Kidney tubule cell (primary cell): ENCODE measurements around the gene DPH5.
"Not testable (repeated sequence)": the region's sequence is repeated elsewhere in the genome, so short reads cannot be mapped to it uniquely, and the experiment has no call there.

ENCODE experiments used
- DNase-seq: peaks from one replicate; pipeline ENCODE4 v3.0.0-alpha.2; 2018; ENCODE audit warnings: low spot score

Gene DPH5

GRCh38 chr1:101025657-101026429 is at the start of gene DPH5:
Gene DPH5 (minus strand): TSS chr1:101025784. CDS start chr1:101025443, 341 bp downstream.
- DNase-seq: peak; percentile 90

GRCh38 chr1:101073836-101074235 is 48.3 kb upstream of the DPH5 start:
- DNase-seq: no peak

- DNase-seq: no peak
These were observed 45.9 kb upstream of the DPH5 start for GRCh38 chr1:101071470-101071891.

GRCh38 chr1:101069158-101069557 is 43.6 kb upstream of the DPH5 start:
- DNase-seq: no peak

GRCh38 chr1:101066937-101067335 is 41.4 kb upstream of the DPH5 start:
- DNase-seq: not testable (repeated sequence)

- DNase-seq: no peak
These were observed 40.8 kb upstream of the DPH5 start for GRCh38 chr1:101066260-101066936.

GRCh38 chr1:101065575-101065974 is 40.0 kb upstream of the DPH5 start:
- no peak for DNase-seq

GRCh38 chr1:101064697-101065096 is 39.1 kb upstream of the DPH5 start:
- no peak for DNase-seq

GRCh38 chr1:101060992-101061391 is 35.4 kb upstream of the DPH5 start:
- DNase-seq: peak; percentile 82

GRCh38 chr1:101059945-101060542 is 34.5 kb upstream of the DPH5 start:
- DNase-seq: no peak

GRCh38 chr1:101055623-101056022 is 30.0 kb upstream of the DPH5 start:
- no peak for DNase-seq

GRCh38 chr1:101051688-101052638 is 26.4 kb upstream of the DPH5 start:
- no peak for DNase-seq

GRCh38 chr1:101050869-101051268 is 25.3 kb upstream of the DPH5 start:
- DNase-seq: no peak

GRCh38 chr1:101044749-101045148 is 19.2 kb upstream of the DPH5 start:
- peak; percentile 29 for DNase-seq

- DNase-seq: no peak
These were observed 18.7 kb upstream of the DPH5 start for GRCh38 chr1:101044259-101044658.

- peak; percentile 71 for DNase-seq
These were observed 18.2 kb upstream of the DPH5 start for GRCh38 chr1:101043776-101044175.

- no peak for DNase-seq
These were observed 15.7 kb upstream of the DPH5 start for GRCh38 chr1:101041300-101041699.

GRCh38 chr1:101040666-101041065 is 15.1 kb upstream of the DPH5 start:
- no peak for DNase-seq

- DNase-seq: peak; percentile 12
These were observed 13.7 kb upstream of the DPH5 start for GRCh38 chr1:101039245-101039644.

GRCh38 chr1:101037316-101037715 is 11.7 kb upstream of the DPH5 start:
- no peak for DNase-seq

GRCh38 chr1:101033017-101033416 is 7.4 kb upstream of the DPH5 start:
- no peak for DNase-seq

- DNase-seq: not testable (repeated sequence)
These were observed 6.5 kb upstream of the DPH5 start for GRCh38 chr1:101032129-101032528.
